Frontal cortex (tissue), 4 donors: ENCODE measurements around the gene OR3A3. TPM values are rescaled to one million over a fixed set of nuclear protein-coding genes. Genes with fewer than 3 reads are reported as not detected.

ENCODE experiments used
- DNase-seq, 2 donors: peaks; one replicate each; pipeline ENCODE4 v3.0.0; 2012; ENCODE audit warnings: low spot score in 2 of 2
- FAIRE-seq: peaks from 2 replicates; lab custom pipeline; 2012; peaks lifted over from hg19 to GRCh38; lab: Jason Lieb, UNC
- small RNA-seq: library from RNA; depleted of rRNA; stranded (forward); fragments of <200 nt; gene quantifications from one replicate; pipeline ENCODE3, GENCODE V24; 2014
- total RNA-seq: library from RNA; depleted of rRNA; stranded (reverse); fragments of >200 nt; gene quantifications from one replicate; pipeline ENCODE4 v1.2.3, GENCODE V29; 2014
- donor health status: control.
- donor health status: control.
- donor health status: control.

OR3A3 gene
- total RNA-seq, 1 donor from 2014 or later, result not detected

DNA sequence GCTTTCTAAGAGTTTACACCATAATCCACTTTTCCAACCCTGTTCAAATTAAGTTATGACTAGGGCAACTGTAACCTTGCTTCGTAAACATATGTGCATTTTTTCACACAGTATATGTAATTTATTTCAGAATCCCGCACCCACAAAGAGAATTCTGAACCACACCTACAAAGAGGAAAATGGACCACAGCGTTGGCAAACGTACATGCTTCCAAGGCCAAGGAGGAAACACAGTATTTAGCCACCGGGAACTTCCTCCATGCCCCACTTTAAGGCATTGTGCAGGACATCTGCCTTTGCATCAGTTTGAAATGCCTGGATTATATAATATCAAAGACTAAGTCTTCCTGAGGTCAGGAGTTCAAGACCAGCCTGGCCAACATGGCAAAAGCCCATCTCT, 58.4 kb downstream of the OR3A3 start:
- FAIRE-seq (no peak), DNase-seq (no peak)

GRCh38 chr17:3471599-3471998, 60.4 kb downstream of the OR3A3 start, which contains the start of gene SPATA22:
Gene SPATA22, minus strand, starts transcription at chr17:3471819. Its CDS starts 2,494 bp downstream, at chr17:3469325.
- FAIRE-seq (no peak), DNase-seq (no peak)

DNA sequence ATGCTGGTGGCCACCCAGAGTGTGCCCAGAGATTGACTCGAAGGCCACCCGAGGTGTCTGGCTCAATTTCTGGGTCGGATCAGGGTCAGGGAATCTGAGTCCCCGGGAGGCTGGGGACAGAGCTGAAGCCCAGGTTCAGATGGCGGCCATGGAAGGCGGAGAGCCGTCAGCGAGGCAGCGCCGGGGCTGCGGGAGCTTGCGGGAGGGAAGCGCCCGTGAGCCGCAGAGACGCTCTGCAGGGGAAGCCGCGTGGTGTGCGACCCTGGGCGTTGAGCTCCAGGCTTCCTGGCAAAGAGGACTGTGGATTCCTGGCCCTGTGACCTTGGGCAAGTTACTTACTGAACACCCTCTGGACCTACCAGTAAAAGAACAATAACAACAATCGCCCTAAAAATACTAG, 61.0 kb downstream of the OR3A3 start:
- DNase-seq (no peak), FAIRE-seq (no peak)

Small RNAs within 50 kb of the gene (small RNA-seq; reads per million reads assigned to genes)
- not detected for gene OR1AC1P

Other genes starting within 250 kb of the OR3A3 start
- gene OR1A2, start 213.9 kb upstream of the OR3A3 start, total RNA-seq, result not detected
- gene OR1A1, start 203.7 kb upstream of the OR3A3 start, total RNA-seq, result not detected
- gene OR3A1, start 113.0 kb upstream of the OR3A3 start, total RNA-seq, result 0.41 TPM
- gene OR3A2, start 25.1 kb upstream of the OR3A3 start, total RNA-seq, result 2.4 TPM
- not detected for gene OR1E1, start 13.0 kb upstream of the OR3A3 start, total RNA-seq
- not detected for gene OR1E2, start 22.5 kb downstream of the OR3A3 start, total RNA-seq
- 3.7 TPM for gene SPATA22, start 60.4 kb downstream of the OR3A3 start, total RNA-seq
- gene ASPA, start 64.6 kb downstream of the OR3A3 start, total RNA-seq, result 0.41 TPM
- 0.82 TPM for gene TRPV3, start 146.4 kb downstream of the OR3A3 start, total RNA-seq
- 4.5 TPM for gene TRPV1, start 198.0 kb downstream of the OR3A3 start, total RNA-seq
- 8.6 TPM for gene SHPK, start 224.9 kb downstream of the OR3A3 start, total RNA-seq
- 5.7 TPM for gene CTNS, start 225.4 kb downstream of the OR3A3 start, total RNA-seq